NCI-H187 (cell line): ENCODE measurements around the gene E2F1.
A peak's percentile ranks its signal among the peaks of the same experiment; 100 is the strongest.
"Not testable (repeated sequence)": the region's sequence is repeated elsewhere in the genome, so short reads cannot be mapped to it uniquely, and the experiment has no call there.

Experiments used
- DNase-seq, 2 experiments: peaks; one replicate each; lab custom pipeline; 2025; lab: John Stamatoyannopoulos, UW

E2F1 gene

GRCh38 chr20:33658510-33658909 lies 27.7 kb downstream of the E2F1 start:
- no peak for DNase-seq

GRCh38 chr20:33657704-33658095 lies 28.5 kb downstream of the E2F1 start:
- no peak for DNase-seq

GRCh38 chr20:33656783-33657703 lies 29.1 kb downstream of the E2F1 start:
- DNase-seq = no peak

- no peak for DNase-seq
Observed at GRCh38 chr20:33656010-33656782, 30.0 kb downstream of the E2F1 start.

GRCh38 chr20:33655164-33655563 lies 31.0 kb downstream of the E2F1 start:
- DNase-seq = no peak

GRCh38 chr20:33654680-33655161 lies 31.5 kb downstream of the E2F1 start:
- DNase-seq = peak in 1 of 2 experiments; percentile 48

GRCh38 chr20:33653900-33654596 lies 32.1 kb downstream of the E2F1 start:
- peak; percentile 95 to 97 for DNase-seq

- peak in 1 of 2 experiments; percentile 53 for DNase-seq
Observed at GRCh38 chr20:33653218-33653899, 32.8 kb downstream of the E2F1 start.

GRCh38 chr20:33651562-33652048 lies 34.6 kb downstream of the E2F1 start:
- no peak for DNase-seq

- no peak for DNase-seq
Observed at GRCh38 chr20:33650753-33651561, 35.2 kb downstream of the E2F1 start.

GRCh38 chr20:33650111-33650752 lies 36.0 kb downstream of the E2F1 start:
- DNase-seq = no peak

- DNase-seq = peak in 1 of 2 experiments; percentile 44
Observed at GRCh38 chr20:33649201-33649681, 36.9 kb downstream of the E2F1 start.

- no peak for DNase-seq
Observed at GRCh38 chr20:33648396-33649004, 37.7 kb downstream of the E2F1 start.

GRCh38 chr20:33647603-33648395 lies 38.4 kb downstream of the E2F1 start:
- no peak for DNase-seq

GRCh38 chr20:33646959-33647602 lies 39.1 kb downstream of the E2F1 start:
- not testable (repeated sequence) for DNase-seq

- no peak for DNase-seq
Observed at GRCh38 chr20:33646191-33646590, 40.0 kb downstream of the E2F1 start.

GRCh38 chr20:33645396-33645795 lies 40.8 kb downstream of the E2F1 start:
- no peak for DNase-seq

GRCh38 chr20:33645072-33645358 lies 41.2 kb downstream of the E2F1 start:
- no peak for DNase-seq
